A673 (cell line): ENCODE data around the gene HBA1. TPM values are rescaled to one million over a fixed set of nuclear protein-coding genes. Genes with fewer than 3 reads are reported as not detected.
"Not testable (repeated sequence)": the region's sequence is repeated elsewhere in the genome, so short reads cannot be mapped to it uniquely, and the experiment has no call there.

Experiments used
- BruUV-seq: library from RNA; stranded (reverse); fragments of 400-500 nt; replicated peaks from 2 replicates; lab custom pipeline; 2021; lab: Mats Ljungman, UMichigan
- CTCF ChIA-PET: fragments of 300-600 bp; sonication (Branson Sonifier 250); formaldehyde crosslinking; loops from one replicate; lab custom pipeline; 2022; ENCODE audit warnings: antibody characterized with exemption; lab: Charles Lee
- POLR2A ChIA-PET: fragments of 300-600 bp; sonication (Branson Sonifier 250); formaldehyde crosslinking; loops from one replicate; lab custom pipeline; 2022; ENCODE audit warnings: antibody characterized with exemption; ENCODE audit not compliant: low non-redundant PET; lab: Charles Lee
- DNase-seq: peaks from one replicate; pipeline ENCODE4 v3.0.0-alpha.2; 2015; ENCODE audit warnings: low spot score
- H3K27ac ChIP-seq: fragments of 200-600 bp; sonication (generic); 2 replicates; pipeline ENCODE4 v1.5.1; 2016; ENCODE audit warnings: mixed run types, low read depth, mild to moderate bottlenecking, mixed read lengths, antibody characterized with exemption, low read length; ENCODE audit not compliant: poor library complexity, severe bottlenecking
- H3K27me3 ChIP-seq: fragments of 200-600 bp; sonication (generic); replicated peaks from 2 replicates; pipeline ENCODE4 v1.6.1; 2017; ENCODE audit warnings: mixed run types, low read depth, mild to moderate bottlenecking, mixed read lengths, antibody characterized with exemption, low read length; ENCODE audit not compliant: insufficient read depth, poor library complexity
- H3K36me3 ChIP-seq: fragments of 200-600 bp; sonication (generic); 2 replicates; pipeline ENCODE4 v1.6.1; 2016; ENCODE audit warnings: mixed run types, mild to moderate bottlenecking, mixed read lengths, antibody characterized with exemption, low read length; ENCODE audit not compliant: insufficient read depth, poor library complexity, severe bottlenecking
- H3K4me1 ChIP-seq: fragments of 200-600 bp; sonication (generic); 2 replicates; pipeline ENCODE4 v1.6.1; 2017; ENCODE audit warnings: mixed run types, mild to moderate bottlenecking, mixed read lengths, antibody characterized with exemption, low read length; ENCODE audit not compliant: insufficient read depth, poor library complexity, severe bottlenecking
- H3K4me3 ChIP-seq: fragments of 200-600 bp; sonication (generic); 2 replicates; pipeline ENCODE4 v1.5.1; 2016; ENCODE audit warnings: low read depth, mixed run types, mild to moderate bottlenecking, mixed read lengths, low read length; ENCODE audit not compliant: poor library complexity, severe bottlenecking
- H3K9me3 ChIP-seq: fragments of 200-600 bp; sonication (generic); 2 replicates; pipeline ENCODE4 v1.6.1; 2016; ENCODE audit warnings: mixed run types, low read depth, mild to moderate bottlenecking, mixed read lengths, antibody characterized with exemption, low read length; ENCODE audit not compliant: poor library complexity, severe bottlenecking
- EZH2 ChIP-seq: fragments of 200-600 bp; sonication (generic); IDR thresholded peaks from 2 replicates; pipeline ENCODE4 v1.6.1; 2017; ENCODE audit warnings: borderline replicate concordance, low read depth, mild to moderate bottlenecking, mixed read lengths, antibody characterized with exemption, low read length; ENCODE audit not compliant: poor library complexity, severe bottlenecking
- intact Hi-C: fragments of 100-400 bp; cut with micrococcal nuclease; formaldehyde crosslinking; loops from one replicate; pipeline ENCODE4 v1.10.0; 2022; ENCODE audit not compliant: unreplicated experiment
- total RNA-seq: library from RNA; stranded (reverse); gene quantifications from 2 replicates; pipeline ENCODE4 v1.2.3, GENCODE V29; 2021
- TF ChIP-seq, protein P1 (sequence below): fragments of 300-800, 200-600 bp; sonication (generic); conservative IDR thresholded peaks from 2 replicates; pipeline ENCODE4 v1.5.1; 2017; ENCODE audit warnings: low read depth, mild to moderate bottlenecking, antibody characterized with exemption, low read length, moderate library complexity, mixed read lengths

The HBA1 gene
- total RNA-seq, 1 experiment from 2014 or later: 5.9 TPM

DNA sequence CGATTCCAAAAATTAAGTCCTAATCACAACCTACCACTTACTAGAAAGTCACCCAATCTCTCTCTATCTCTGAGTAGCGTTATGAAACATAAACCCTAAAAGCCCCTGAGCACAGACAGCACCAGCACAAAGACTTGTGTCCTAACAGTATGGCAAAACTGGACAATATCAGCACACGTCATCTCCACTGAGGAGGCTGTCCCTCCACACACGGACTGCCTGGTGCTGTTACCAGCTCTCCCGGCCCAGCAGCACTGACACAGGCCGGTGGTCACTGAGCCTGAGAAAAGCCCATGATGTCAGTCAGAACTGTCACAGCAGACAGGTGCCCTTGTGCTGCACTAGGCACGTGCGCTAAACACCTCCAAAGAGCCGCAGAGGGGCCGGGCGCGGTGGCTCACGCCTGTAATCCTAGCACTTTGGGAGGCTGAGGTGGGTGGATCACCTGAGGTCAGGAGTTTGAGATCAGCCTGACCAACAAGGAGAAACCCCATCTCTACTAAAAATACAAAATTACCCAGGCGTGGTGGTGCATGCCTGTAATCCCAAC lies 35.2 kb downstream of the HBA1 start:
- H3K27ac ChIP-seq, BruUV-seq, H3K27me3 ChIP-seq, DNase-seq, H3K4me3 ChIP-seq, H3K9me3 ChIP-seq, intact Hi-C loops, POLR2A ChIA-PET, CTCF ChIA-PET, H3K4me1 ChIP-seq: not testable (repeated sequence)
- H3K36me3 ChIP-seq: peaks cover 83% of the 10 kb centered on the region

DNA sequence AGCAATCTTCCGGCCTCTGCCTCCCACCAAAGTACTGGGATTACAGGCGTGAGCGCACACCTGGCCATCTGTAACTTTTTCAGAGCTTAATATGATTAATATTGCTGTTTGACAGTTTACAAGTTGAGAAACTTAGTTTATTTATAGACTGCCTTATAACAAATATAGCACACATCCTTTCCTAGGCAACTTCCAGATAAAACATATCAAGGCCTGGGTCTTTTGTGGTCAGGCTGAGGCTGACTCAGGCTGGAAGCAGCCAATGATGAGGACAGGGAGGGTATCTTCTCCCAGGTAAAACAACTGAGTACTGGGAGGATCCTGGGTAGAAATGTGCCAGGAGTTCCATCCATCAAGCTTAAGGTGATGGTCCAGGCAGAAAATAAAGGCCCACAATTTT lies 36.5 kb downstream of the HBA1 start:
- intact Hi-C loops: no loop called here
- no peaks in the 10 kb centered on the region for H3K4me1 ChIP-seq
- peaks cover 81% of the 10 kb centered on the region for H3K36me3 ChIP-seq
- ChIA-PET POLR2A (no interaction called here), CTCF (no interaction called here)
- no peak overlapping the region for H3K27ac ChIP-seq
- no peaks in the 10 kb centered on the region for H3K27me3 ChIP-seq
- H3K4me3 ChIP-seq: no peak overlapping the region
- BruUV-seq: no TSS peak
- DNase-seq: no peak
- TF ChIP-seq, protein P1, sequence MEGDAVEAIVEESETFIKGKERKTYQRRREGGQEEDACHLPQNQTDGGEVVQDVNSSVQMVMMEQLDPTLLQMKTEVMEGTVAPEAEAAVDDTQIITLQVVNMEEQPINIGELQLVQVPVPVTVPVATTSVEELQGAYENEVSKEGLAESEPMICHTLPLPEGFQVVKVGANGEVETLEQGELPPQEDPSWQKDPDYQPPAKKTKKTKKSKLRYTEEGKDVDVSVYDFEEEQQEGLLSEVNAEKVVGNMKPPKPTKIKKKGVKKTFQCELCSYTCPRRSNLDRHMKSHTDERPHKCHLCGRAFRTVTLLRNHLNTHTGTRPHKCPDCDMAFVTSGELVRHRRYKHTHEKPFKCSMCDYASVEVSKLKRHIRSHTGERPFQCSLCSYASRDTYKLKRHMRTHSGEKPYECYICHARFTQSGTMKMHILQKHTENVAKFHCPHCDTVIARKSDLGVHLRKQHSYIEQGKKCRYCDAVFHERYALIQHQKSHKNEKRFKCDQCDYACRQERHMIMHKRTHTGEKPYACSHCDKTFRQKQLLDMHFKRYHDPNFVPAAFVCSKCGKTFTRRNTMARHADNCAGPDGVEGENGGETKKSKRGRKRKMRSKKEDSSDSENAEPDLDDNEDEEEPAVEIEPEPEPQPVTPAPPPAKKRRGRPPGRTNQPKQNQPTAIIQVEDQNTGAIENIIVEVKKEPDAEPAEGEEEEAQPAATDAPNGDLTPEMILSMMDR: no peak
- TF ChIP-seq EZH2: no peak
- no peaks in the 10 kb centered on the region for H3K9me3 ChIP-seq

DNA sequence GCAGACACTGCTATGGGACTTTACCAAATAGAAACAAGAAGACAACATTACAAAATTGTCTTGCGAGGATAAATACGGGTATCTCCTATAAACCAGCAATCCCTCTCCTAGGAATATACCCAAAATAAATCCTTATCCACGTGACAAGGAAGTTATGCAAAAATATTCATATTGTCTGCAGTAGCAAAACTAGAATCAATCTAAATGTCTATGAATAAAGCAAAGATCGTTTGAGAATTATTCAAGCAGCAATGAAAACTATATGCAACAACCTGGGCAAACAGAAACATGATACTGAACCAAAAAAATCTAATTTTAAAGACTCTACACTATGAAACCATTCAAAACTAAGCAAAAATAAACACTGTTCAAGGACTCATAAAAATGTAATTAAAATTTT lies 43.5 kb downstream of the HBA1 start:
- TSS peak; percentile 3 for BruUV-seq
- CTCF ChIA-PET: no interaction called here

More for the DNA sequence above, 43.5 kb downstream of the HBA1 start:
- Histone ChIP-seq H3K4me1 (no peaks in the 10 kb centered on the region), H3K27ac (no peak overlapping the region), H3K4me3 (no peak overlapping the region), H3K9me3 (no peaks in the 10 kb centered on the region), H3K36me3 (peaks cover 83% of the 10 kb centered on the region), H3K27me3 (no peaks in the 10 kb centered on the region)
- POLR2A ChIA-PET: no interaction called here
- TF ChIP-seq EZH2: no peak
- TF ChIP-seq, protein P1: no peak
- intact Hi-C loops: no loop called here
- DNase-seq: no peak

Other genes with a start within 250 kb of the HBA1 start
- 41.5 and 48.5 TPM in 2 replicates for gene POLR3K, start 123.1 kb upstream of the HBA1 start, total RNA-seq
- gene SNRNP25, start 122.9 kb upstream of the HBA1 start, total RNA-seq: 52.5 and 54.9 TPM in 2 replicates
- 5.8 TPM in 2 replicates for gene RHBDF1, start 104.0 kb upstream of the HBA1 start, total RNA-seq
- 30.6 and 34.2 TPM in 2 replicates for gene MPG, start 98.5 kb upstream of the HBA1 start, total RNA-seq
- gene NPRL3, start 38.0 kb upstream of the HBA1 start, total RNA-seq: 61.6 and 62.6 TPM in 2 replicates
- not detected in 2 replicates for gene HBZ, start 24.0 kb upstream of the HBA1 start, total RNA-seq
- gene HBM, start 10.7 kb upstream of the HBA1 start, total RNA-seq: not detected in 2 replicates
- gene HBA2, start 3.8 kb upstream of the HBA1 start, total RNA-seq: 1.9 and 6.1 TPM in 2 replicates
- gene HBQ1, start 3.8 kb downstream of the HBA1 start, total RNA-seq: 1.2 and 5.2 TPM in 2 replicates
- 128 and 152 TPM in 2 replicates for gene LUC7L, start 52.8 kb downstream of the HBA1 start, total RNA-seq
- gene FAM234A, start 58.1 kb downstream of the HBA1 start, total RNA-seq: 72.4 and 82.1 TPM in 2 replicates
- gene RGS11, start 99.3 kb downstream of the HBA1 start, total RNA-seq: not detected in 2 replicates
- gene ARHGDIG, start 103.9 kb downstream of the HBA1 start, total RNA-seq: 0.41 and 0.48 TPM in 2 replicates
- 0.46 TPM in 1 of 2 replicates, not detected in the other for gene PDIA2, start 106.5 kb downstream of the HBA1 start, total RNA-seq
- gene AXIN1, start 176.0 kb downstream of the HBA1 start, total RNA-seq: 32.7 and 38.2 TPM in 2 replicates
- 150 and 157 TPM in 2 replicates for gene MRPL28, start 193.9 kb downstream of the HBA1 start, total RNA-seq
- gene PGAP6, start 205.3 kb downstream of the HBA1 start, total RNA-seq: 38.7 and 47.1 TPM in 2 replicates
- gene NME4, start 220.5 kb downstream of the HBA1 start, total RNA-seq: 261 and 321 TPM in 2 replicates
- 27.5 and 28.7 TPM in 2 replicates for gene DECR2, start 225.2 kb downstream of the HBA1 start, total RNA-seq
- 44.8 and 44.9 TPM in 2 replicates for gene RAB11FIP3, start 249.0 kb downstream of the HBA1 start, total RNA-seq